ENCODE results near the gene PGAP1.

The PGAP1 gene

GRCh38 chr2:196801674-196802261, 124.7 kb downstream of the PGAP1 start:
- DNase-seq (ENCODE audit: low read depth in 2 of 2) = no peak

DNA sequence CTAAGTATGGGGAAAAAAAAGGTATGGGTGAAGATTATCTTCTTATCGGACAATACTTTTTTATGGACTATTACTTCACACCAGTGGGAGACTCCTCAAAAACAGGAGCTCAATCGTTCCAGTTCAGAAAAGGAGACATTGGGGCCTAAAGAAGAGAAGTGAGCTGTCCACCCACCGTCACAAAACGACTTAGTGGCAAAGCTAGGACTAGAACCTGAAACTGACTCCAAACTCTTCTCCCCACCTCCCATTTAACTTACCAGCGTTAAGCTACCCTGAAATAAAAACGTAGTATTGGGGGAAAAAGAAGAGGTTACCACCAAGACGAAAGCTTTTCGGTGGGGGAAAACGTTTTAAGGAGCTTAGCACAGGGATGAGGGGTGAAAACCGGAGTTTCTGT, 127.5 kb downstream of the PGAP1 start:
- no peak for DNase-seq (ENCODE audit: low read depth in 2 of 2)

- no peak for DNase-seq (ENCODE audit: low read depth in 2 of 2)
Measured at GRCh38 chr2:196792865-196793264, 133.6 kb downstream of the PGAP1 start.

GRCh38 chr2:196783431-196784094, 142.9 kb downstream of the PGAP1 start:
- no peak for DNase-seq (ENCODE audit: low read depth in 2 of 2)

All from activated CD8-positive, alpha-beta memory T cell treated with anti-CD3 and anti-CD28 coated beads for 4 hours (primary cell).